ENCODE measurements around the gene YPEL2.
A peak's percentile ranks its signal among the peaks of the same experiment; 100 is the strongest.

YPEL2 gene

DNA sequence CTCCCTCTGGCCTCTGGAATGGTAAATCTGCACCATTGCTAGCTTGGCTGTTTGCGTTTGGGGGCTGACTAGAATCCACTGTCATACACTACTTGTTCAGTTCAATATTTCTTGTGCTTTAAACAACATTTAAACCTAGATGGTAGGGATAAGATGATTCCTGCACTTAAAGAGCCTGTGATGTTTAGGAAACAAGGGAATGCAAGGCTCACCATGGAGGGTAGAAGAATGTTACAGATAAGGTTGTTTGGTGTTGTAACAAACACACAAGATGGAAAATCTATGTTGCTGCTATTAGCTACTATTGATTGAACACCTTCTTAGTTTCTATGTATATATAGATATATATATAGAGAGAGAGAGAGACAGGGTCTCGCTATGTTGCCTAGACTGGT lies 31.4 kb downstream of the YPEL2 start:
- Histone ChIP-seq H3K9me2 (replicated peaks; ENCODE audit: low read depth, low read length) (no peaks in the 10 kb centered on the region), H3K4me1 (ENCODE audit: insufficient read depth, low read length, poor library complexity, severe bottlenecking) (peaks cover 10% of the 10 kb centered on the region), H3K9ac (ENCODE audit: low read depth, low read length, poor library complexity, severe bottlenecking) (no peak overlapping the region), H3K36me3 (ENCODE audit: insufficient read depth, low read length) (no peaks in the 10 kb centered on the region), H3K9me3 (ENCODE audit: insufficient read depth, low read depth, low read length) (no peaks in the 10 kb centered on the region), H3F3A (ENCODE audit: low read depth) (no peaks in the 10 kb centered on the region; the same call in 1 of the 2 replicates), H3K4me3 (ENCODE audit: low read length, poor library complexity, severe bottlenecking) (no peak overlapping the region), H2AFZ (ENCODE audit: low read length) (no peak overlapping the region), H4K20me1 (ENCODE audit: insufficient read depth, low read length, poor library complexity, severe bottlenecking) (peaks cover 10% of the 10 kb centered on the region), H3K79me2 (ENCODE audit: insufficient read depth, low read length) (no peaks in the 10 kb centered on the region), H3K4me2 (ENCODE audit: low read depth, low read length, poor library complexity, severe bottlenecking) (peak overlapping the region; percentile 28), H3K27me3 (ENCODE audit: insufficient read depth, low read length, poor library complexity, severe bottlenecking) (no peaks in the 10 kb centered on the region)
- no peak for TF ChIP-seq EZH2phosphoT487 (IDR thresholded peaks at IDR 0.05; ENCODE audit: borderline replicate concordance)
- TF ChIP-seq, protein P1, sequence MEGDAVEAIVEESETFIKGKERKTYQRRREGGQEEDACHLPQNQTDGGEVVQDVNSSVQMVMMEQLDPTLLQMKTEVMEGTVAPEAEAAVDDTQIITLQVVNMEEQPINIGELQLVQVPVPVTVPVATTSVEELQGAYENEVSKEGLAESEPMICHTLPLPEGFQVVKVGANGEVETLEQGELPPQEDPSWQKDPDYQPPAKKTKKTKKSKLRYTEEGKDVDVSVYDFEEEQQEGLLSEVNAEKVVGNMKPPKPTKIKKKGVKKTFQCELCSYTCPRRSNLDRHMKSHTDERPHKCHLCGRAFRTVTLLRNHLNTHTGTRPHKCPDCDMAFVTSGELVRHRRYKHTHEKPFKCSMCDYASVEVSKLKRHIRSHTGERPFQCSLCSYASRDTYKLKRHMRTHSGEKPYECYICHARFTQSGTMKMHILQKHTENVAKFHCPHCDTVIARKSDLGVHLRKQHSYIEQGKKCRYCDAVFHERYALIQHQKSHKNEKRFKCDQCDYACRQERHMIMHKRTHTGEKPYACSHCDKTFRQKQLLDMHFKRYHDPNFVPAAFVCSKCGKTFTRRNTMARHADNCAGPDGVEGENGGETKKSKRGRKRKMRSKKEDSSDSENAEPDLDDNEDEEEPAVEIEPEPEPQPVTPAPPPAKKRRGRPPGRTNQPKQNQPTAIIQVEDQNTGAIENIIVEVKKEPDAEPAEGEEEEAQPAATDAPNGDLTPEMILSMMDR (conservative IDR thresholded peaks at IDR 0.05; ENCODE audit: low read length): no peak

DNA sequence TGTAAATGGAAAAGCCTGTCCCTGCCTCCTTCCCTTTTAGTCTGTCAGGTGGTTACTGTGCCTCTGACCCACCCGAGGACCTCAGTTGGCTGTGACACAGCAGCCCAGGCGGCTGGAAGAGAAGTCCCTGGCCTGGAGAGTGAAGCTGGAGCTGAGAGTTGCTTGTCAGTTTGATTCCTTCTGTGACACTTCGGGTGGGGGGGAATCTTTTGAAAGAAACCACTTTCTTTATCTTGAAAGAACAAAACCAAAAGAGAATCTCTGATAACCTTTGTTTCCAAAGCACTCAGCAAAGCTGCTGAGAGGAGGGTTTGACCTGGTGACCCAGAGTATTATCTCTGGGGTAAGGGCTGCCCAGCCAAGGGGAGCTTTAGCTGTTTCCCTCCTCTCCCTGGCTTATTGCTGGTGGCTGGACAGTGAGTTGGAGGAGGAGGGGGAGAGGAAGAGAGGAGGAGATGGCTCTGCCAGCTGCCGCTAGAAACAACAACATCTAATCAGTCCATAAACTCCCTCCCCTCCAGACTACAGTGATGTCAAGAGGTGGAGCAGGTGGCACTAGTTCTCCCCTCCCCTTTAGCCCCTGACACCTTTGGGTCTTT lies 34.0 kb downstream of the YPEL2 start:
- no peak overlapping the region for H3K9ac ChIP-seq (ENCODE audit: low read depth, low read length, poor library complexity, severe bottlenecking)
- no peak overlapping the region for H3K4me2 ChIP-seq (ENCODE audit: low read depth, low read length, poor library complexity, severe bottlenecking)
- peaks cover 10% of the 10 kb centered on the region for H3K4me1 ChIP-seq (ENCODE audit: insufficient read depth, low read length, poor library complexity, severe bottlenecking)

DNA sequence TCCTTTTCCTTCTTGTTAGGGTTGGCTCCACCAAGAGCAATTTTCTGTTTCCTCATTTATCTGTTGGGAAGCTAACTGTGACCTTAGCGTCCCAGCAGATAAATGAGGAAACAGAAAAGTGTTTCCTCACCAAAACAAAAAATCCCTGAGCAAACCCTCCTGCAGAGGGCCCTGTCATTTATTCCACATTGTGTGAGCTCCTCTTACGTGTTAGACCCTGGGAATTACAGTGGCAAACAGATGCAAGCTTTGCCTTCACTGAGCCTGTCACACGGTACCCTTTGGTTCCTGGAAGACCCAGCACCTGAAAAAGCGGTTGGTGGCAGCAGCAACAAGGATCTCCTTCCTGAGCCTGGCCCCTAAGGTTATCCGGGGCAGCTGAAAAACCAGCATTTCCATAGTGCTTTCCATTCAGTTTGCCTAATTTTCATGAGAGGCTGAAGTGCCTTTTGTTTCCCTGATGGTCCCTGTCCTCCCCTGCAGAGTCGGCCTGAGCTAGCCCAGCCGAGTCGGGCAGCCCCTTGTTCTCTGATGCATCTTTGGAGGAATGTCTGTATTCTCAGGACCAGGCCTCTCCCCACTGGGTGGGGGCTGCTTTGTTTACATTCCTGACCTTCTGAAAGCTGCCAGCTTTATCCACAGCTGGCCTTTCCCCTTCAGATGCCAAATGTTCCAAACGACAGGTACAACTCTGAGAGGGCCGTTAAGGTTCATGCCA lies 34.7 kb downstream of the YPEL2 start:
- no peak overlapping the region for H3K9ac ChIP-seq (ENCODE audit: low read depth, low read length, poor library complexity, severe bottlenecking)
- H3K9me2 ChIP-seq (replicated peaks; ENCODE audit: low read depth, low read length): no peaks in the 10 kb centered on the region
- no peaks in the 10 kb centered on the region for H3K79me2 ChIP-seq (ENCODE audit: insufficient read depth, low read length)
- no peak overlapping the region for H3K4me2 ChIP-seq (ENCODE audit: low read depth, low read length, poor library complexity, severe bottlenecking)
- no peak overlapping the region for H3K4me3 ChIP-seq (ENCODE audit: low read length, poor library complexity, severe bottlenecking)
- H3K27me3 ChIP-seq (ENCODE audit: insufficient read depth, low read length, poor library complexity, severe bottlenecking): no peaks in the 10 kb centered on the region
- no peaks in the 10 kb centered on the region; the same call in 1 of the 2 replicates for H3F3A ChIP-seq (ENCODE audit: low read depth)
- TF ChIP-seq, protein P1 (conservative IDR thresholded peaks at IDR 0.05; ENCODE audit: low read length): no peak
- TF ChIP-seq EZH2phosphoT487 (IDR thresholded peaks at IDR 0.05; ENCODE audit: borderline replicate concordance): no peak
- H2AFZ ChIP-seq (ENCODE audit: low read length): no peak overlapping the region
- H3K9me3 ChIP-seq (ENCODE audit: insufficient read depth, low read depth, low read length): no peaks in the 10 kb centered on the region
- H4K20me1 ChIP-seq (ENCODE audit: insufficient read depth, low read length, poor library complexity, severe bottlenecking): peaks cover 10% of the 10 kb centered on the region
- peaks cover 10% of the 10 kb centered on the region for H3K4me1 ChIP-seq (ENCODE audit: insufficient read depth, low read length, poor library complexity, severe bottlenecking)
- no peaks in the 10 kb centered on the region for H3K36me3 ChIP-seq (ENCODE audit: insufficient read depth, low read length)

More for the DNA sequence above, 34.0 kb downstream of the YPEL2 start:
- no peaks in the 10 kb centered on the region for H3K9me3 ChIP-seq (ENCODE audit: insufficient read depth, low read depth, low read length)
- no peaks in the 10 kb centered on the region for H3K79me2 ChIP-seq (ENCODE audit: insufficient read depth, low read length)
- no peaks in the 10 kb centered on the region for H3K36me3 ChIP-seq (ENCODE audit: insufficient read depth, low read length)
- no peak overlapping the region for H2AFZ ChIP-seq (ENCODE audit: low read length)
- no peaks in the 10 kb centered on the region for H3K9me2 ChIP-seq (replicated peaks; ENCODE audit: low read depth, low read length)
- no peaks in the 10 kb centered on the region for H3K27me3 ChIP-seq (ENCODE audit: insufficient read depth, low read length, poor library complexity, severe bottlenecking)
- no peaks in the 10 kb centered on the region; the same call in 1 of the 2 replicates for H3F3A ChIP-seq (ENCODE audit: low read depth)
- no peak overlapping the region for H3K4me3 ChIP-seq (ENCODE audit: low read length, poor library complexity, severe bottlenecking)
- TF ChIP-seq, protein P1 (conservative IDR thresholded peaks at IDR 0.05; ENCODE audit: low read length): no peak
- no peak for TF ChIP-seq EZH2phosphoT487 (IDR thresholded peaks at IDR 0.05; ENCODE audit: borderline replicate concordance)
- H4K20me1 ChIP-seq (ENCODE audit: insufficient read depth, low read length, poor library complexity, severe bottlenecking): peaks cover 10% of the 10 kb centered on the region
